HL-60 (cell line): ENCODE results near the gene ELFN2.

ENCODE experiments used
- DNase-seq, 2 experiments: peaks; one replicate each; pipeline ENCODE4 v3.0.0-alpha.2; 2010 to 2020; ENCODE audit warnings: low read depth in 1 of 2, low spot score in 1 of 2
- H3K27ac ChIP-seq: fragments of 250-450 bp; sonication (Bioruptor Pico); replicated peaks from 2 replicates; pipeline ENCODE4 v1.5.1; 2020; ENCODE audit warnings: mild to moderate bottlenecking, moderate library complexity
- H3K27me3 ChIP-seq: fragments of 250-450 bp; sonication (Bioruptor Pico); 2 replicates; pipeline ENCODE4 v1.5.1; 2021; ENCODE audit warnings: mild to moderate bottlenecking, moderate library complexity; ENCODE audit not compliant: insufficient read depth, poor library complexity, severe bottlenecking
- H3K4me3 ChIP-seq: replicated peaks from 2 replicates; pipeline ENCODE4 v1.5.1; 2011; ENCODE audit warnings: mild to moderate bottlenecking, control low read depth, low read length; ENCODE audit not compliant: insufficient read depth
- GABPA ChIP-seq: IDR thresholded peaks from 2 replicates; pipeline ENCODE4 v1.6.1; 2012; ENCODE audit warnings: low read depth
- POLR2AphosphoS5 ChIP-seq: IDR thresholded peaks from 2 replicates; pipeline ENCODE4 v1.6.1; 2012; ENCODE audit warnings: low read depth
- SPI1 ChIP-seq: IDR thresholded peaks from 2 replicates; pipeline ENCODE4 v1.6.1; 2012; ENCODE audit warnings: low read depth, mild to moderate bottlenecking, borderline replicate concordance
- TF ChIP-seq, protein P1 (sequence below): IDR thresholded peaks from 2 replicates; pipeline ENCODE4 v1.6.1; 2012; ENCODE audit warnings: low read depth; ENCODE audit not compliant: insufficient replicate concordance
- TF ChIP-seq, protein P2 (sequence below): IDR thresholded peaks from one replicate; pipeline ENCODE4 v1.5.1; 2011; ENCODE audit warnings: low read length, control low read depth, inconsistent platforms; ENCODE audit not compliant: insufficient read depth

The ELFN2 gene

DNA sequence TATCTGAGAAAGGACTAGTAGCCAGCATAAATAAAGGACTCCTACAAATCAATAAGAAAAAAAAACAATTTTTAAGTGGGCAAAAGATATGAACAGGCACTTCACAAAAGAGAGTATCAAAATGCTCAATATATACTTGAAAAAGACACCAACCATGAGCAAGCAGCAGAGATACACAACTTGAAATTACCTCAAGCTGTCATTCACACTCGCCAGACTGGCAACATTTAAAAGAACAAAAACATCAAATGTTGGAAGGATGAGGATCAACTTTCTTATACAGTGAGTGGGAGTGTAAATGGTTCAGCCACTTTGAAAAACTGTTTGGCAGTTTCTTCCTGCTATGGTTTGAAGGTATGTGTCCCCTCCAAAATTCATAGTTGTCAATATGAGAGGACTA lies 23.9 kb upstream of the ELFN2 start:
- H3K4me3 ChIP-seq, result no peak overlapping the region
- no peak for DNase-seq
- TF ChIP-seq GABPA, result no peak
- no peak for TF ChIP-seq POLR2AphosphoS5
- TF ChIP-seq, protein P1, sequence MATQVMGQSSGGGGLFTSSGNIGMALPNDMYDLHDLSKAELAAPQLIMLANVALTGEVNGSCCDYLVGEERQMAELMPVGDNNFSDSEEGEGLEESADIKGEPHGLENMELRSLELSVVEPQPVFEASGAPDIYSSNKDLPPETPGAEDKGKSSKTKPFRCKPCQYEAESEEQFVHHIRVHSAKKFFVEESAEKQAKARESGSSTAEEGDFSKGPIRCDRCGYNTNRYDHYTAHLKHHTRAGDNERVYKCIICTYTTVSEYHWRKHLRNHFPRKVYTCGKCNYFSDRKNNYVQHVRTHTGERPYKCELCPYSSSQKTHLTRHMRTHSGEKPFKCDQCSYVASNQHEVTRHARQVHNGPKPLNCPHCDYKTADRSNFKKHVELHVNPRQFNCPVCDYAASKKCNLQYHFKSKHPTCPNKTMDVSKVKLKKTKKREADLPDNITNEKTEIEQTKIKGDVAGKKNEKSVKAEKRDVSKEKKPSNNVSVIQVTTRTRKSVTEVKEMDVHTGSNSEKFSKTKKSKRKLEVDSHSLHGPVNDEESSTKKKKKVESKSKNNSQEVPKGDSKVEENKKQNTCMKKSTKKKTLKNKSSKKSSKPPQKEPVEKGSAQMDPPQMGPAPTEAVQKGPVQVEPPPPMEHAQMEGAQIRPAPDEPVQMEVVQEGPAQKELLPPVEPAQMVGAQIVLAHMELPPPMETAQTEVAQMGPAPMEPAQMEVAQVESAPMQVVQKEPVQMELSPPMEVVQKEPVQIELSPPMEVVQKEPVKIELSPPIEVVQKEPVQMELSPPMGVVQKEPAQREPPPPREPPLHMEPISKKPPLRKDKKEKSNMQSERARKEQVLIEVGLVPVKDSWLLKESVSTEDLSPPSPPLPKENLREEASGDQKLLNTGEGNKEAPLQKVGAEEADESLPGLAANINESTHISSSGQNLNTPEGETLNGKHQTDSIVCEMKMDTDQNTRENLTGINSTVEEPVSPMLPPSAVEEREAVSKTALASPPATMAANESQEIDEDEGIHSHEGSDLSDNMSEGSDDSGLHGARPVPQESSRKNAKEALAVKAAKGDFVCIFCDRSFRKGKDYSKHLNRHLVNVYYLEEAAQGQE, result no peak
- TF ChIP-seq, protein P2, sequence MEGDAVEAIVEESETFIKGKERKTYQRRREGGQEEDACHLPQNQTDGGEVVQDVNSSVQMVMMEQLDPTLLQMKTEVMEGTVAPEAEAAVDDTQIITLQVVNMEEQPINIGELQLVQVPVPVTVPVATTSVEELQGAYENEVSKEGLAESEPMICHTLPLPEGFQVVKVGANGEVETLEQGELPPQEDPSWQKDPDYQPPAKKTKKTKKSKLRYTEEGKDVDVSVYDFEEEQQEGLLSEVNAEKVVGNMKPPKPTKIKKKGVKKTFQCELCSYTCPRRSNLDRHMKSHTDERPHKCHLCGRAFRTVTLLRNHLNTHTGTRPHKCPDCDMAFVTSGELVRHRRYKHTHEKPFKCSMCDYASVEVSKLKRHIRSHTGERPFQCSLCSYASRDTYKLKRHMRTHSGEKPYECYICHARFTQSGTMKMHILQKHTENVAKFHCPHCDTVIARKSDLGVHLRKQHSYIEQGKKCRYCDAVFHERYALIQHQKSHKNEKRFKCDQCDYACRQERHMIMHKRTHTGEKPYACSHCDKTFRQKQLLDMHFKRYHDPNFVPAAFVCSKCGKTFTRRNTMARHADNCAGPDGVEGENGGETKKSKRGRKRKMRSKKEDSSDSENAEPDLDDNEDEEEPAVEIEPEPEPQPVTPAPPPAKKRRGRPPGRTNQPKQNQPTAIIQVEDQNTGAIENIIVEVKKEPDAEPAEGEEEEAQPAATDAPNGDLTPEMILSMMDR, result no peak
- TF ChIP-seq SPI1, result no peak
- no peak overlapping the region for H3K27ac ChIP-seq
- H3K27me3 ChIP-seq, result peaks cover 2% of the 10 kb centered on the region

DNA sequence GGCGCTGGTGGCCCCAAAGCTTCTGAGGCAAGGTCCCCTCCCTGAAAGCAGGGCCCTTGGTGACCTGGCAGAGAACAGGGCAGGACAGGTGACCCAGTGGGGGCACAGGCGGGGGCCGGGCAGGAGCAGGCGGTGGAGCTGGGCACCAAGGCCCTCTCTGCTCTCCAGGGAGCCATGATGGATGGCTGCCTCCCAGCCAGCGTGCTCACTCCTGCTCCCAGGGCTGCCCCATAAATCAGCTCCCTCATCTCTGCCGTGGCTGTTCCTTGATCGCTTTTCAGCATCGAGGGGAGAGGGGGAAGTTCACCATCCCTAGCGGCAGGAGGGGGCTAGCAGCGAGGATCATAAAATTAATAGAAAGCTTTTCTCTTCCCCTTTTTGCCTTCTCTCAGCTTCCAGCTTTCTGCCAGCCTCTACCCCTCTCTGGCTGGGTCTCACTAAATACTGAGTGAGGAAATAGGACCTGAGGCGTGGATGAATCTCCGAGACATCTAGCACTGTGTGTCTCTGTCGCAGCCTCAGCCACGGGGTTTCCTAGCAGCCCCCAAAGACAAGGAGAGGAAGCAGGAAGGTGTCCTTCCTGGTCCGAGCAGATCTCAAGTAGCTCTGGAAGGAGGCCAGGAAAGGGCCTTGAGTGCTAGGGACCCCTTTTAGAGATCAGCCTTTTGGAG lies 22.2 kb upstream of the ELFN2 start:
- no peak overlapping the region for H3K27ac ChIP-seq
- TF ChIP-seq POLR2AphosphoS5 (no peak), SPI1 (peak; percentile 38; the same call in 1 of the 2 replicates), GABPA (no peak)
- TF ChIP-seq, protein P1, result no peak
- H3K4me3 ChIP-seq, result no peak overlapping the region
- no peak for DNase-seq
- H3K27me3 ChIP-seq, result peaks cover 2% of the 10 kb centered on the region

DNA sequence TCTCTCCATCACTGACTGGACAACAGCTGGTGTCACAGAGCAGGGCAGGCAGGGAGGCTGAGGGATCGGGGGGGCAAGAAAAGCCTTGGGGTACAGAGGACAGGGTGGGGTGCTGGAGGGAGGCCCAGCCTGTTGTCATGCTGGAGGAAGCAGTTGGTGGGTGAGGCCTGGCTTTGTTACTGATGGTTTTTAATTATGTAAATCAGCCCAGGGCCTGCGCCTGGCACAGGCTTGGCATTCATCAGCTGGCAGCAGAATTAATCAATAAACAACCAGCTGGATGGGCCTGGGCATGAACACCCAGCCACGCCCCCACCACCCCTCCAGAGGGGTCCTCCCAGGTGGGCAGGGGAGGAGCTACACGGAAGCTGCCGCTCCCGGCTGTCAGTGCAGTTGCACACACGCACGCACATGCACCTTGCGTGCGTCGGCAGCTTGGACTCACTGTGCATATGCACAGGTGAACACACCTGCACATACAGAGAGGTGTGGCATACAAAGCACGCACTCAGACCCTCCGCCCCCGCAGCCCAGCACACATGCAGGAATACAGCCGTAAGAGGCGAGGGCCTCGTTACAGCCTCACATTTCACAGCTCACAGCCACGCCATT lies 21.3 kb upstream of the ELFN2 start:
- peaks cover 2% of the 10 kb centered on the region for H3K27me3 ChIP-seq
- no peak overlapping the region for H3K4me3 ChIP-seq
- DNase-seq, result no peak
- H3K27ac ChIP-seq, result no peak overlapping the region
- TF ChIP-seq, protein P1, result no peak

DNA sequence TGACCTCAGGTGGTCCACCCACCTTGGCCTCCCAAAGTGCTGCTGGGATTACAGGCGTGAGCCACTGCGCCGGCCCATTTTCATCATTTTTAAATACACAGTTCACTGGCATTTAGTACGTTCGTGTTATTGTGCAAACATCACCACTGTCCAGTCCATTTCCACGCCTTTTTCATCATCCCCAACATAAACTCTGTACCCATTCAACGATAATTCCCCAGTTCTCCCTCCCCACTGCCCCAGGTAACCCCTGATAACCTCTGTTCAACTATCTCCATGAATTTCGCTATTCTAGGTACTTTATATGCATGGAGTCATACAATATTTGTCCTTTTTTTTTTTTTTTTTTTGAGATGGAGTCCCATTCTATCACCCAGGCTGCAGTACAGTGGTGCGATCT lies 18.2 kb upstream of the ELFN2 start:
- DNase-seq, result no peak
- H3K27me3 ChIP-seq, result peaks cover 2% of the 10 kb centered on the region
- TF ChIP-seq, protein P1, result no peak
- TF ChIP-seq, protein P2, result no peak
- TF ChIP-seq POLR2AphosphoS5 (no peak), GABPA (no peak), SPI1 (no peak)
- no peak overlapping the region for H3K27ac ChIP-seq
- no peak overlapping the region for H3K4me3 ChIP-seq
